BE2C (cell line): Measurements from ENCODE around the gene PRKX.
"Not testable (repeated sequence)": the region's sequence is repeated elsewhere in the genome, so short reads cannot be mapped to it uniquely, and the experiment has no call there.

Experiments
- DNase-seq: peaks from one replicate; pipeline ENCODE4 v3.0.0-alpha.2; 2020
- H3K27me3 ChIP-seq: fragments of 250-450 bp; sonication (Bioruptor Pico); 2 replicates; pipeline ENCODE4 v1.5.1; 2020; ENCODE audit warnings: mild to moderate bottlenecking
- H3K36me3 ChIP-seq: fragments of 250-450 bp; sonication (Bioruptor Pico); 2 replicates; pipeline ENCODE4 v1.5.1; 2020; ENCODE audit warnings: mild to moderate bottlenecking
- H3K4me1 ChIP-seq: fragments of 250-450 bp; sonication (Bioruptor Pico); 2 replicates; pipeline ENCODE4 v1.5.1; 2020
- H3K4me3 ChIP-seq: 2 replicates; pipeline ENCODE4 v1.5.1; 2011; ENCODE audit warnings: low read depth, low read length
- H3K9me3 ChIP-seq: fragments of 250-450 bp; sonication (Bioruptor Pico); 2 replicates; pipeline ENCODE4 v1.5.1; 2020
- CTCF ChIP-seq: IDR thresholded peaks from 2 replicates; pipeline ENCODE4 v1.5.1; 2012; ENCODE audit warnings: mild to moderate bottlenecking, low read depth, low read length

PRKX gene

GRCh38 chrX:3706481-3706880, 7.0 kb downstream of the PRKX start:
- DNase-seq, result no peak
- H3K9me3 ChIP-seq, result no peaks in the 10 kb centered on the region
- no peaks in the 10 kb centered on the region for H3K36me3 ChIP-seq
- no peaks in the 10 kb centered on the region for H3K27me3 ChIP-seq
- no peak overlapping the region for H3K4me3 ChIP-seq
- H3K4me1 ChIP-seq, result no peaks in the 10 kb centered on the region
- no peak for TF ChIP-seq CTCF

GRCh38 chrX:3703251-3703650, 10.2 kb downstream of the PRKX start:
- H3K4me3 ChIP-seq, H3K4me1 ChIP-seq, DNase-seq, H3K36me3 ChIP-seq, H3K27me3 ChIP-seq, H3K9me3 ChIP-seq: not testable (repeated sequence)

GRCh38 chrX:3702095-3702494, 11.4 kb downstream of the PRKX start:
- H3K4me1 ChIP-seq, H3K36me3 ChIP-seq, DNase-seq, H3K9me3 ChIP-seq, H3K27me3 ChIP-seq, H3K4me3 ChIP-seq: not testable (repeated sequence)

- not testable (repeated sequence) for H3K27me3 ChIP-seq, H3K36me3 ChIP-seq, H3K9me3 ChIP-seq, H3K4me1 ChIP-seq, H3K4me3 ChIP-seq, DNase-seq
Measured at GRCh38 chrX:3701445-3701928, 12.0 kb downstream of the PRKX start.

GRCh38 chrX:3699821-3700381, 13.5 kb downstream of the PRKX start:
- Histone ChIP-seq H3K27me3 (no peaks in the 10 kb centered on the region), H3K4me1 (no peaks in the 10 kb centered on the region), H3K36me3 (no peaks in the 10 kb centered on the region), H3K9me3 (no peaks in the 10 kb centered on the region), H3K4me3 (no peak overlapping the region)
- no peak for DNase-seq
- no peak for TF ChIP-seq CTCF

- Histone ChIP-seq H3K36me3 (no peaks in the 10 kb centered on the region), H3K4me1 (no peaks in the 10 kb centered on the region), H3K27me3 (no peaks in the 10 kb centered on the region), H3K9me3 (no peaks in the 10 kb centered on the region), H3K4me3 (no peak overlapping the region)
- TF ChIP-seq CTCF, result no peak
- no peak for DNase-seq
Measured at GRCh38 chrX:3697701-3698279, 15.7 kb downstream of the PRKX start.

GRCh38 chrX:3697220-3697684, 16.2 kb downstream of the PRKX start:
- TF ChIP-seq CTCF, result no peak
- Histone ChIP-seq H3K4me3 (no peak overlapping the region), H3K4me1 (no peaks in the 10 kb centered on the region), H3K9me3 (no peaks in the 10 kb centered on the region), H3K27me3 (no peaks in the 10 kb centered on the region), H3K36me3 (no peaks in the 10 kb centered on the region)
- DNase-seq, result no peak
